CD4-positive, alpha-beta memory T cell (primary cell): ENCODE measurements around the gene SLCO1B3. TPM values are rescaled to one million over a fixed set of nuclear protein-coding genes. Genes with fewer than 3 reads are reported as not detected.

Source experiments
- CTCF ChIA-PET: fragments of 350-600 bp; sonication (Branson Sonifier 250); formaldehyde crosslinking; loops from one replicate; lab custom pipeline; 2021; ENCODE audit warnings: inconsistent platforms; ENCODE audit not compliant: partially characterized antibody; lab: Charles Lee
- POLR2A ChIA-PET: fragments of 350-600 bp; sonication (Branson Sonifier 250); formaldehyde crosslinking; loops from one replicate; lab custom pipeline; 2021; ENCODE audit not compliant: partially characterized antibody; lab: Charles Lee
- DNase-seq, 5 donors: peaks; one replicate each; pipeline versions ENCODE4 v3.0.0 to v3.0.0-alpha.2; 2020 to 2022; ENCODE audit warnings: mixed read lengths in 1 of 5
- H3K27ac ChIP-seq: one replicate; pipeline ENCODE4 v1.7.0; 2013; ENCODE audit warnings: low read depth, low read length
- H3K27me3 ChIP-seq: 2 replicates; pipeline ENCODE4 v1.7.0; 2013; ENCODE audit warnings: mild to moderate bottlenecking, low read length, moderate library complexity; ENCODE audit not compliant: insufficient read depth
- H3K36me3 ChIP-seq: 2 replicates; pipeline ENCODE4 v1.7.0; 2013; ENCODE audit warnings: mild to moderate bottlenecking, low read length, moderate library complexity; ENCODE audit not compliant: insufficient read depth
- H3K4me1 ChIP-seq: 2 replicates; pipeline ENCODE4 v1.7.0; 2013; ENCODE audit warnings: mild to moderate bottlenecking, low read length, moderate library complexity; ENCODE audit not compliant: insufficient read depth
- H3K4me3 ChIP-seq, 2 donors: one replicate each; pipeline ENCODE4 v1.7.0; 2013; ENCODE audit warnings: low read length in 2 of 2, mild to moderate bottlenecking in 1 of 2
- H3K9me3 ChIP-seq, 2 donors: one replicate each; pipeline ENCODE4 v1.7.0; 2013; ENCODE audit warnings: low read length in 2 of 2, control low read depth in 1 of 2; ENCODE audit not compliant: control insufficient read depth in 1 of 2
- H3K27ac Mint-ChIP-seq, 7 donors: one replicate each; pipeline ENCODE4 v1.8.0; 2020 to 2021; ENCODE audit warnings: mixed read lengths in 7 of 7, mild to moderate bottlenecking in 6 of 7, inconsistent platforms in 3 of 7, moderate library complexity in 3 of 7
- H3K27me3 Mint-ChIP-seq, 2 donors: one replicate each; pipeline ENCODE4 v1.8.0; 2020 to 2021; ENCODE audit warnings: mixed read lengths in 2 of 2
- H3K36me3 Mint-ChIP-seq, 2 donors: one replicate each; pipeline ENCODE4 v1.8.0; 2020 to 2021; ENCODE audit warnings: mixed read lengths in 2 of 2, inconsistent platforms in 1 of 2, mild to moderate bottlenecking in 1 of 2
- H3K4me1 Mint-ChIP-seq, 4 donors: one replicate each; pipeline ENCODE4 v1.8.0; 2020 to 2021; ENCODE audit warnings: mixed read lengths in 4 of 4, mild to moderate bottlenecking in 1 of 4
- H3K4me3 Mint-ChIP-seq, 8 donors: one replicate each; pipeline ENCODE4 v1.8.0; 2020 to 2021; ENCODE audit warnings: mixed read lengths in 8 of 8, mild to moderate bottlenecking in 7 of 8, moderate library complexity in 6 of 8, inconsistent platforms in 3 of 8
- H3K9me3 Mint-ChIP-seq, 8 donors: one replicate each; pipeline ENCODE4 v1.8.0; 2020 to 2021; ENCODE audit warnings: mixed read lengths in 8 of 8, mild to moderate bottlenecking in 5 of 8, inconsistent platforms in 3 of 8, moderate library complexity in 1 of 8
- intact Hi-C: fragments of 100-400 bp; cut with micrococcal nuclease; formaldehyde crosslinking; loops from one replicate; pipeline ENCODE4 v1.15.1; 2023
- polyA plus RNA-seq, 2 donors: library from polyadenylated mRNA; unstranded; fragments of 300-500 nt; fragmentation: Illumina TruSeq; gene quantifications; one replicate each; pipeline ENCODE4 v1.2.3, GENCODE V29; 2021
- total RNA-seq, 2 experiments: library from RNA; stranded (reverse); gene quantifications; one replicate each; pipeline ENCODE4 v1.2.3, GENCODE V29; 2021

SLCO1B3 gene
- total and polyA plus RNA-seq, 4 experiments from 2014 or later = not detected

DNA sequence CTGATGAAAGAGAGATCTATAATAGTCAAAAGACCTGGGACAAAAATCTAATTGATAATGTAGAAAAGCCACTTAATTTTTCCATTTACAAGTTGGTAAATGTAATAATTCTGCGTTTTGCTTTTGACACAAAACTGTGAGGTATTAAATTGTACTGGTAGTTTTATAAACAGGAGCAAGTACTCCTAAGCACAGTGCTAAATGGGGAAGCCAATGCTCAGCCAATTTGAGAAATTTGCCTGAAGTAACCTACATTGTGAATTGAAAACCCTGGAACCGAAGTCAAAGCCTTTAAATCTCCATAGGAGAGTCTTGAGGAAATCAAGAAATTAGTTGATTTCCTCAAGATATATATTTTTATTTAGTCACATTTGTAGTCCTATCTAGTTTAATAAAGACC, 152.8 kb downstream of the SLCO1B3 start:
- no peak overlapping the region for H3K4me3 ChIP-seq
- H3K4me1 ChIP-seq = no peaks in the 10 kb centered on the region
- ChIA-PET POLR2A (no interaction called here), CTCF (no interaction called here)
- H3K27me3 ChIP-seq = no peaks in the 10 kb centered on the region
- intact Hi-C loops = no loop called here
- no peaks in the 10 kb centered on the region for H3K9me3 ChIP-seq
- peaks cover 0 to 7% (median under 1%) of the 10 kb centered on the region in 8 donors for H3K9me3 Mint-ChIP-seq
- DNase-seq = no peak
- no peak overlapping the region for H3K4me3 Mint-ChIP-seq
- H3K36me3 Mint-ChIP-seq = no peaks in the 10 kb centered on the region
- H3K4me1 Mint-ChIP-seq = no peaks in the 10 kb centered on the region
- H3K27ac ChIP-seq = no peak overlapping the region
- H3K27ac Mint-ChIP-seq = no peak overlapping the region
- no peaks in the 10 kb centered on the region for H3K36me3 ChIP-seq
- no peaks in the 10 kb centered on the region for H3K27me3 Mint-ChIP-seq

DNA sequence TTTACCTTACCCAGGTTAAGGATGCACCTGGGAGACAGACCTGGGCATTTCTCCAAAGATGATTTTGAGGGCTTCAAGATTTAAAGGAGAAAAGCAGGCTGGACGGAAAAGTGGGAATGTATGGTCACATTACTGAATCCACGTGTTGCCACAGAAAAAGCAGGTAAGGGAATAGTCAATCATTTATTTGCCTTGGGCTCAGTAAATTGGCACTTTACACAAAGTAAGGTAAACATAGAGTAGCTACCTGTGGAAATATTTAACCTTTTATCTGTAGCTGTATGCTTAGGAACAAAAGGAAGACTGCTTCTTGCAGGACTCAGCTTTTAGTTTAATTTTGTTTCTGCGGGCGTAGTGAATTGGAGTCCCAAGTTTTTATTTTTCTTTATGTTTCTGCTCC, 153.3 kb downstream of the SLCO1B3 start:
- Histone ChIP-seq H3K27me3 (no peaks in the 10 kb centered on the region), H3K27ac (no peak overlapping the region), H3K4me3 (no peak overlapping the region), H3K36me3 (no peaks in the 10 kb centered on the region), H3K4me1 (no peaks in the 10 kb centered on the region), H3K9me3 (no peaks in the 10 kb centered on the region)
- intact Hi-C loops = no loop called here
- CTCF ChIA-PET = no interaction called here
- DNase-seq = no peak
- Mint-ChIP-seq H3K4me1 (no peaks in the 10 kb centered on the region), H3K9me3 (peaks cover 0 to 7% (median under 1%) of the 10 kb centered on the region in 8 donors), H3K36me3 (no peaks in the 10 kb centered on the region), H3K4me3 (no peak overlapping the region), H3K27me3 (no peaks in the 10 kb centered on the region), H3K27ac (no peak overlapping the region)
- POLR2A ChIA-PET = no interaction called here

Other genes starting within 250 kb of the SLCO1B3 start
- not detected for gene SLCO1C1, start 115.4 kb upstream of the SLCO1B3 start, total RNA-seq
- not detected for gene SLCO1C1, start 115.4 kb upstream of the SLCO1B3 start, polyA plus RNA-seq